ENCODE measurements around the gene BARX1.

The BARX1 gene

GRCh38 chr9:93922535-93922934 is 32.6 kb downstream of the BARX1 start:
- H3K27ac ChIP-seq (ENCODE audit: low read depth, low read length, poor library complexity, severe bottlenecking): no peak overlapping the region
- no peaks in the 10 kb centered on the region for H3F3A ChIP-seq (ENCODE audit: insufficient read depth, low read length)
- H3K79me2 ChIP-seq (ENCODE audit: insufficient read depth, low read length): no peaks in the 10 kb centered on the region
- TF ChIP-seq EZH2 (IDR thresholded peaks at IDR 0.05; ENCODE audit: borderline replicate concordance, low read length): no peak
- TF ChIP-seq CTCF (IDR thresholded peaks at IDR 0.05; ENCODE audit: low read length): no peak
- H3K4me2 ChIP-seq (ENCODE audit: low read length): no peak overlapping the region
- H3K4me3 ChIP-seq (ENCODE audit: low read depth, low read length, poor library complexity, severe bottlenecking): no peak overlapping the region
- no peaks in the 10 kb centered on the region for H3K9me2 ChIP-seq (ENCODE audit: low read depth, low read length)
- no peaks in the 10 kb centered on the region for H4K20me1 ChIP-seq (ENCODE audit: insufficient read depth, low read length)
- no peaks in the 10 kb centered on the region for H3K36me3 ChIP-seq (ENCODE audit: insufficient read depth, low read length)
- H2AFZ ChIP-seq (ENCODE audit: low read length): no peak overlapping the region
- no peaks in the 10 kb centered on the region for H3K27me3 ChIP-seq (ENCODE audit: insufficient read depth, low read length)
- H3K9me3 ChIP-seq (ENCODE audit: low read length): no peaks in the 10 kb centered on the region
- no peak overlapping the region for H3K9ac ChIP-seq (ENCODE audit: low read length)
- no peaks in the 10 kb centered on the region for H3K4me1 ChIP-seq (ENCODE audit: insufficient read depth, low read length, severe bottlenecking)

GRCh38 chr9:93920131-93920800 is 34.9 kb downstream of the BARX1 start:
- Histone ChIP-seq H3K27me3 (ENCODE audit: insufficient read depth, low read length) (no peaks in the 10 kb centered on the region), H4K20me1 (ENCODE audit: insufficient read depth, low read length) (no peaks in the 10 kb centered on the region), H3K36me3 (ENCODE audit: insufficient read depth, low read length) (no peaks in the 10 kb centered on the region), H3K9me2 (ENCODE audit: low read depth, low read length) (no peaks in the 10 kb centered on the region), H3K9me3 (ENCODE audit: low read length) (no peaks in the 10 kb centered on the region), H3K79me2 (ENCODE audit: insufficient read depth, low read length) (no peaks in the 10 kb centered on the region), H3K4me1 (ENCODE audit: insufficient read depth, low read length, severe bottlenecking) (no peaks in the 10 kb centered on the region), H3F3A (ENCODE audit: insufficient read depth, low read length) (no peaks in the 10 kb centered on the region), H2AFZ (ENCODE audit: low read length) (no peak overlapping the region), H3K9ac (ENCODE audit: low read length) (no peak overlapping the region), H3K4me3 (ENCODE audit: low read depth, low read length, poor library complexity, severe bottlenecking) (no peak overlapping the region), H3K27ac (ENCODE audit: low read depth, low read length, poor library complexity, severe bottlenecking) (no peak overlapping the region), H3K4me2 (ENCODE audit: low read length) (no peak overlapping the region)
- no peak for TF ChIP-seq EZH2 (IDR thresholded peaks at IDR 0.05; ENCODE audit: borderline replicate concordance, low read length)
- no peak for TF ChIP-seq CTCF (IDR thresholded peaks at IDR 0.05; ENCODE audit: low read length)

DNA sequence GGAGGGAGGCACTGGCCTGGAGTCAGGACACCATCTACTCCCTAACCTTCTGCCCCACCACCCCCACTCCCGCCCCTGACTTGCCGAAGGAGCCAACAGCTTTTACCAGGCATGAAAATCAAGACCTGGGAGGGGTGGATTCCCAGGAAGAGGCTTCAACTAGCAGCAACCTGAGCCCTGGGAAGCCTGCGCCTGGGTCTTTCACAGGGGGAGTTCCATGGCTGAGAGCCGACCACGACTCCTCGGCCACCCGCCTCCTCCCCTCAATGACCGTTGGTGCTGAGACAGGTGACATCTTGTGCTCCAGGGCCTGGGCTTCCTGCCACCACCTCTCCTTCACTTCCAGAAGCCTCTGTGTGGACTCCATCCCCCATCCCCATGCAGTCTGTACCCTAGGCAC is 37.1 kb downstream of the BARX1 start:
- Histone ChIP-seq H3F3A (ENCODE audit: insufficient read depth, low read length) (no peaks in the 10 kb centered on the region), H4K20me1 (ENCODE audit: insufficient read depth, low read length) (no peaks in the 10 kb centered on the region), H3K4me3 (ENCODE audit: low read depth, low read length, poor library complexity, severe bottlenecking) (no peak overlapping the region), H2AFZ (ENCODE audit: low read length) (no peak overlapping the region), H3K79me2 (ENCODE audit: insufficient read depth, low read length) (no peaks in the 10 kb centered on the region), H3K36me3 (ENCODE audit: insufficient read depth, low read length) (no peaks in the 10 kb centered on the region), H3K9me2 (ENCODE audit: low read depth, low read length) (no peaks in the 10 kb centered on the region), H3K9ac (ENCODE audit: low read length) (no peak overlapping the region), H3K9me3 (ENCODE audit: low read length) (no peaks in the 10 kb centered on the region), H3K4me1 (ENCODE audit: insufficient read depth, low read length, severe bottlenecking) (no peaks in the 10 kb centered on the region), H3K27me3 (ENCODE audit: insufficient read depth, low read length) (no peaks in the 10 kb centered on the region), H3K27ac (ENCODE audit: low read depth, low read length, poor library complexity, severe bottlenecking) (no peak overlapping the region), H3K4me2 (ENCODE audit: low read length) (no peak overlapping the region)
- no peak for TF ChIP-seq EZH2 (IDR thresholded peaks at IDR 0.05; ENCODE audit: borderline replicate concordance, low read length)
- TF ChIP-seq CTCF (IDR thresholded peaks at IDR 0.05; ENCODE audit: low read length): no peak
